Measurements from ENCODE around the gene DPP10.

DPP10 gene

DNA sequence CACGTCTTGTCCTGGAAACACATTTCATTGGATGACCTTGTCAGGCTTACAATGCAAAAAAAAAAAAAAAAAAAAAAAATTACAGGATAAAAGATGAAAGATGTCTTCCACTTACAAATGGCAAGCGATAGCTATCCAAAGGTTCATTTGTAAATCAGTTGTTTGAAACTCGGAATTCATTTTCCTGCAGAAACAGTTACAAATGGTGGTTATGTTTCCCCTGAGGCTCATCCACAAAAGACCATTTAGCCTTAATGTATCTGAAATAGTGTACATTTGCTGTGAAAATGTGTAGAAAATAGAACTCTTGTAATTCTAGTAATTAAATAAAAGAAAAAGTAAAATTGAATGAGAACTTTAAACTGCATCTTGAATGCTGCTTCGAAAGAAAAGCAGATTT lies 25.9 kb downstream of the DPP10 start:
- TF ChIP-seq ZBTB7A (IDR thresholded peaks at IDR 0.05; ENCODE audit: low read depth): no peak

DNA sequence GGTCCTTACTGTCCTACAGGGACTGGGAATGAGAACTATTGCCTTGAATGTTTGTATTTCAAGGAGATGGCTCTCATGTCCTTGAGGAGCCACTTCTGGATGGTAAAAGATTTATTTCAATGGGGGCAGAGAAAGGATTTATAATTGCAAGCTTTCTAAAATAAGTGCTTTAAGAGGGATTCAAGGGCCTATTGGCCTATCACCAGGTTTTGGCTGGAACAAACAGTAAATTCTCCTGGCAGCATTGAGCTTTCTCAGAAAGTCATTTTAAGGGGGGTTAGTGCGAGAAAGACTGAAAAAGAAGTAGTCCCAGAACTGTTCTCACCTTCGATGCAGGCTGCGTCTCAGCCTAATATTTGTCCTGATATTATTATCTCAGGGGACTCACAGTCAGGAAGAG lies 29.8 kb downstream of the DPP10 start:
- TF ChIP-seq EGR1 (IDR thresholded peaks at IDR 0.05) (no peak), EP300 (IDR thresholded peaks at IDR 0.05; ENCODE audit: borderline replicate concordance) (no peak)

DNA sequence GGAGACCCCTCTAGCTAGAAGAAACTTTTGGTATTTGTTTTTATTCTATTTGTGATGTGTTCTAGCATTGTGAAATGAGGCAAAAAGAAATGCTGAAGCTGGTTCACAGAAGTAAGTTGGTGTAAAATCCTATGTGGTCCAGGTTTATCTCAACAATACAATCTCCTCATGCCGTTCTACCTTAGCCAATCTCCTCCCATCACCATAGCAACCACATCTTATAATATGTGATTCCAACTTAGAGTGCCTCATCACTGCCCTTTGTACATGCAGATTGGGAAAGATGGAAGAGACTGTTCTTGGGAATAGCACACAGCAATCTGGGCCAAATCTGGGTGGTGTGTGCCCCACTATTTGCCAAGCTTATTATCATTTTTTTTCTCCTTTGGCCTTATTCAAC lies 30.3 kb downstream of the DPP10 start:
- TF ChIP-seq, protein P1, sequence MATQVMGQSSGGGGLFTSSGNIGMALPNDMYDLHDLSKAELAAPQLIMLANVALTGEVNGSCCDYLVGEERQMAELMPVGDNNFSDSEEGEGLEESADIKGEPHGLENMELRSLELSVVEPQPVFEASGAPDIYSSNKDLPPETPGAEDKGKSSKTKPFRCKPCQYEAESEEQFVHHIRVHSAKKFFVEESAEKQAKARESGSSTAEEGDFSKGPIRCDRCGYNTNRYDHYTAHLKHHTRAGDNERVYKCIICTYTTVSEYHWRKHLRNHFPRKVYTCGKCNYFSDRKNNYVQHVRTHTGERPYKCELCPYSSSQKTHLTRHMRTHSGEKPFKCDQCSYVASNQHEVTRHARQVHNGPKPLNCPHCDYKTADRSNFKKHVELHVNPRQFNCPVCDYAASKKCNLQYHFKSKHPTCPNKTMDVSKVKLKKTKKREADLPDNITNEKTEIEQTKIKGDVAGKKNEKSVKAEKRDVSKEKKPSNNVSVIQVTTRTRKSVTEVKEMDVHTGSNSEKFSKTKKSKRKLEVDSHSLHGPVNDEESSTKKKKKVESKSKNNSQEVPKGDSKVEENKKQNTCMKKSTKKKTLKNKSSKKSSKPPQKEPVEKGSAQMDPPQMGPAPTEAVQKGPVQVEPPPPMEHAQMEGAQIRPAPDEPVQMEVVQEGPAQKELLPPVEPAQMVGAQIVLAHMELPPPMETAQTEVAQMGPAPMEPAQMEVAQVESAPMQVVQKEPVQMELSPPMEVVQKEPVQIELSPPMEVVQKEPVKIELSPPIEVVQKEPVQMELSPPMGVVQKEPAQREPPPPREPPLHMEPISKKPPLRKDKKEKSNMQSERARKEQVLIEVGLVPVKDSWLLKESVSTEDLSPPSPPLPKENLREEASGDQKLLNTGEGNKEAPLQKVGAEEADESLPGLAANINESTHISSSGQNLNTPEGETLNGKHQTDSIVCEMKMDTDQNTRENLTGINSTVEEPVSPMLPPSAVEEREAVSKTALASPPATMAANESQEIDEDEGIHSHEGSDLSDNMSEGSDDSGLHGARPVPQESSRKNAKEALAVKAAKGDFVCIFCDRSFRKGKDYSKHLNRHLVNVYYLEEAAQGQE (IDR thresholded peaks at IDR 0.05; ENCODE audit: low read depth): no peak
- TF ChIP-seq TAF1 (IDR thresholded peaks at IDR 0.05; ENCODE audit: low read depth): no peak
- TF ChIP-seq NFIC (IDR thresholded peaks at IDR 0.05): no peak
- TF ChIP-seq RAD21 (IDR thresholded peaks at IDR 0.05; ENCODE audit: low read depth): no peak
- no peak for TF ChIP-seq FOXM1 (IDR thresholded peaks at IDR 0.05; ENCODE audit: borderline replicate concordance, low read depth)
- TF ChIP-seq ZBTB7A (IDR thresholded peaks at IDR 0.05; ENCODE audit: low read depth): no peak
- TF ChIP-seq CREB1 (IDR thresholded peaks at IDR 0.05; ENCODE audit: low read depth): no peak
- no peak for TF ChIP-seq EGR1 (IDR thresholded peaks at IDR 0.05)
- TF ChIP-seq YY1 (IDR thresholded peaks at IDR 0.05; ENCODE audit: low read depth): no peak
- TF ChIP-seq, protein P2, sequence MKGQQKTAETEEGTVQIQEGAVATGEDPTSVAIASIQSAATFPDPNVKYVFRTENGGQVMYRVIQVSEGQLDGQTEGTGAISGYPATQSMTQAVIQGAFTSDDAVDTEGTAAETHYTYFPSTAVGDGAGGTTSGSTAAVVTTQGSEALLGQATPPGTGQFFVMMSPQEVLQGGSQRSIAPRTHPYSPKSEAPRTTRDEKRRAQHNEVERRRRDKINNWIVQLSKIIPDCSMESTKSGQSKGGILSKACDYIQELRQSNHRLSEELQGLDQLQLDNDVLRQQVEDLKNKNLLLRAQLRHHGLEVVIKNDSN (IDR thresholded peaks at IDR 0.05): no peak
- TF ChIP-seq CEBPB (IDR thresholded peaks at IDR 0.05): no peak
- no peak for TF ChIP-seq EP300 (IDR thresholded peaks at IDR 0.05; ENCODE audit: borderline replicate concordance)
- TF ChIP-seq TCF12 (IDR thresholded peaks at IDR 0.05; ENCODE audit: low read depth): no peak
- TF ChIP-seq, protein P3, sequence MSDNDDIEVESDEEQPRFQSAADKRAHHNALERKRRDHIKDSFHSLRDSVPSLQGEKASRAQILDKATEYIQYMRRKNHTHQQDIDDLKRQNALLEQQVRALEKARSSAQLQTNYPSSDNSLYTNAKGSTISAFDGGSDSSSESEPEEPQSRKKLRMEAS (IDR thresholded peaks at IDR 0.05): no peak
- TF ChIP-seq TEAD4 (IDR thresholded peaks at IDR 0.05): no peak

DNA sequence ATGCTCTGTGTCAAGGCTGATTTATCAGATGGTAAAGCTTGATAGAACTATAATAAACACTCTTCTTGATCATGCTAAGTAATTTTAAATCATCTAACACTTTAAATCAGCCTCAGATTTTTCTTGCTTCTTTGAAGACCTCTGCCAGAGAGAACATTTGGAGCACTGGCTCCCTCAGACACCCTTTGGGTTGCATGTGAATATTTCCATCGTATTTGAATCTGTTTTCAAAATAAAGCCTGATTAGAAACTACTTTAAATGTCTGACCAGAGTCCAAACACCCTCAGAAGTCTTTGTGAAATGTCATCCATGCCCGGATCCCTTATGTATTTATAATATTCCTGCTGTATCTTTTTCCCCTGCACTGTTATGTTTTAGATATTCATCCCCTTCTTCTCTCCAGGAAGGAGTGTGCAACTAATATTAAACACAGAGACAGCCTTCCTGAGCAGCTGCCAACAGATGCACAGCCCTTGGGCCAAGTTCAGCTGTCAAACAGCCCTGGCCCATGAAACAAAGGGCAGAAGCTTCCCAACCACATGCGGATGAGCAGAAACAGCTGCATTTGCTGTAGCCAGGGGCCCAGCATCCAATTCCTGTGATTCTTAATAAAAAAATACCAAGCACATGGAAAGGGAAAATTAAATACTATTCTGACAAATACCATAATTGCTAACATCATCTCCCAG lies 46.5 kb downstream of the DPP10 start:
- TF ChIP-seq FOXM1 (IDR thresholded peaks at IDR 0.05; ENCODE audit: borderline replicate concordance, low read depth): no peak
- TF ChIP-seq CREB1 (IDR thresholded peaks at IDR 0.05; ENCODE audit: low read depth): no peak
- TF ChIP-seq, protein P1 (IDR thresholded peaks at IDR 0.05; ENCODE audit: low read depth): no peak
- TF ChIP-seq TEAD4 (IDR thresholded peaks at IDR 0.05): no peak
- no peak for TF ChIP-seq EP300 (IDR thresholded peaks at IDR 0.05; ENCODE audit: borderline replicate concordance)
- no peak for TF ChIP-seq CEBPB (IDR thresholded peaks at IDR 0.05)
- no peak for TF ChIP-seq RAD21 (IDR thresholded peaks at IDR 0.05; ENCODE audit: low read depth)
- TF ChIP-seq, protein P3 (IDR thresholded peaks at IDR 0.05): no peak
- no peak for TF ChIP-seq YY1 (IDR thresholded peaks at IDR 0.05; ENCODE audit: low read depth)
- no peak for TF ChIP-seq ZBTB7A (IDR thresholded peaks at IDR 0.05; ENCODE audit: low read depth)
- TF ChIP-seq TCF12 (IDR thresholded peaks at IDR 0.05; ENCODE audit: low read depth): no peak
- TF ChIP-seq EGR1 (IDR thresholded peaks at IDR 0.05): no peak
- TF ChIP-seq TAF1 (IDR thresholded peaks at IDR 0.05; ENCODE audit: low read depth): no peak
- TF ChIP-seq, protein P2 (IDR thresholded peaks at IDR 0.05): no peak
- TF ChIP-seq NFIC (IDR thresholded peaks at IDR 0.05): no peak

DNA sequence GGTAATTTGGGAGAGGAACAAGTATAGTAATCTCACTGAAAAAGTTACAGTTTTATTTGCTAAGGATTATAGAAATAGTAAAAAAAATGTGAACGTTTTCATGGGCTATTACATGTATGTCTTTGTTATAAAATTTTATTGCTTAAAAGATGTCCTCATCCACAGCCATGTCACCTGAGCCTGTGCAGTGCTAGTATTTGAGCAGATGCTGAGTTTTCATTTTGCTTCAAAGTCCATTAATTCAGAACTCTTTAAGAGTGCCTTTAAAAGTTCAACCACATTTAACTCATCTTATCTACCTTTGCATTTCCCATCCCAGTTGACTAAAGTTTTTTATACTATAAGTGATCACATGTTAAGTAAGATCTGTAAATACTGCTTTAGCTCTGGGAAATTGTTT lies 52.6 kb downstream of the DPP10 start:
- no peak for TF ChIP-seq CEBPB (IDR thresholded peaks at IDR 0.05)
- no peak for TF ChIP-seq TAF1 (IDR thresholded peaks at IDR 0.05; ENCODE audit: low read depth)
- TF ChIP-seq ZBTB7A (IDR thresholded peaks at IDR 0.05; ENCODE audit: low read depth): no peak
- TF ChIP-seq YY1 (IDR thresholded peaks at IDR 0.05; ENCODE audit: low read depth): no peak
- TF ChIP-seq, protein P2 (IDR thresholded peaks at IDR 0.05): no peak

DNA sequence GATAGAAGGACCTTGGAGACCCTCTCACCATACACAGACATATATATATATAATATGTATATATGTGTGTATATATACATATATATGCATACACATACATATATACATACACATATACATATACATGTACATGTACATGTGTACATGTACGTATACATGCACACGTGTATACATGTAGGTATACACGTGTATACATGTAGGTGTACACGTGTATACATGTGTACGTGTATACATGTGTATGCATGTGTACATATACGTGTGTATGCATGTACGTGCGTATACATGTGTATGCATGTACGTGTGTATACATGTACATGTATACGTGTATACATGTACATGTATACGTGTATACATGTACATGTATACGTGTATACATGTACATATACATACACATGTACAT lies 54.5 kb downstream of the DPP10 start:
- TF ChIP-seq EP300 (IDR thresholded peaks at IDR 0.05; ENCODE audit: borderline replicate concordance) (no peak), TAF1 (IDR thresholded peaks at IDR 0.05; ENCODE audit: low read depth) (no peak)

Measured in Ishikawa (cell line).